ENCODE results near the gene CLIC3.
A peak's percentile ranks its signal among the peaks of the same experiment; 100 is the strongest.

Gene CLIC3

GRCh38 chr9:136977649-136978072 is 18.7 kb downstream of the CLIC3 start:
- ChIA-PET POLR2A (no interaction called here), CTCF (interaction anchor here (0.7 kb wide), 1 partner anchor 34 kb away, joined by 4 read pairs; no protein-coding TSS in a partner anchor)
- TF ChIP-seq CTCF (IDR thresholded peaks at IDR 0.05; ENCODE audit: insufficient read depth, low read length, missing control alignments): no peak
- peak overlapping the region; percentile 55 for H3K4me3 ChIP-seq (ENCODE audit: low read depth, low read length)
- DNase-seq (ENCODE audit: low read depth, low spot score): no peak

DNA sequence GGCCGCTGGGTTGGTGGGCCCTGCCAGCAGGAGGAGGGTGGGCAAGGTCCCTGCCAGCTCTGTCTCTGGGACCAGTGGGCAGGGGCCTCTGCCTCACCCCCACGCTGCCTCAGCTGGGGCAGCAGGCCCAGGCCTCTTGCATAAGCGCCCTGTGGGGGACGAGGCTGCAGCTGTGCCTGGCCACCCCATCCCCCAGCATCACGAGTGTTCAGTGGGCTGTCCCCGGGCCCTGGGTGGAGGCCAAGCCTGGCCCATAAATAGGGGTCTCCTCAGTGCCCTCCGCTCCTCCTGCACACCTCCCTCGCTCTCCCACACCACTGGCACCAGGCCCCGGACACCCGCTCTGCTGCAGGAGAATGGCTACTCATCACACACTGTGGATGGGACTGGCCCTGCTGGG is 19.1 kb downstream of the CLIC3 start, which contains the start of gene PTGDS:
PTGDS (plus strand) TSS at position 282 of the 400 bp plus-strand sequence; CDS start at position 357, 75 bp downstream.
- CTCF ChIA-PET: interaction anchor here (2.2 kb wide), 1 partner anchor 52 kb away, joined by 9 read pairs; no protein-coding TSS in a partner anchor
- POLR2A ChIA-PET: no interaction called here
- peak within 1 kb of the TSS; percentile 55 for H3K4me3 ChIP-seq (ENCODE audit: low read depth, low read length)

DNA sequence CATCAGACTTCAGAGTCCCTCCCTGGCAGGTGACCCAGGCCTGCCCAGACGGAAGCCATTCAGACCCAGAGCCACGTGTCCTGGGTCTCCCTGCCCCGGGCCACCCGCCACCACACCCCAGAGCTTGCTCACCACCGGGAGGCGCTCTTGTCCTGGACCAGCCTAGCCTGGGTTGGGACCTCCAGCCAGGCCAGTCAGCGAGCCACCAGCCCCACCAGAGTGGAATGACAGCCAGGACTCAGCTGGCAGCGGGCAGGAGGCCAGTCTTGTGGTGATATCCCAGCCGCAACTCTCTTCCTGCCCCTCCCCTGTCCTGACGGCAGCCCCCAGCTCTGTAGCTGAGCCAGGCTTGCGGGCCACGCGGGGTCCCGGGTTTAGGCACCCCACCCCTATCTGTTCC is 20.7 kb downstream of the CLIC3 start:
- DNase-seq (ENCODE audit: low read depth, low spot score): no peak
- POLR2A ChIA-PET: no interaction called here
- CTCF ChIA-PET: interaction anchor here (0.7 to 2.3 kb wide), 7 partner anchors 9 to 60 kb away, joined by 3 to 9 read pairs (median 4); no protein-coding TSS in a partner anchor
- TF ChIP-seq CTCF (IDR thresholded peaks at IDR 0.05; ENCODE audit: insufficient read depth, low read length, missing control alignments): no peak
- no peak overlapping the region for H3K4me3 ChIP-seq (ENCODE audit: low read depth, low read length)

More for the DNA sequence above, 19.1 kb downstream of the CLIC3 start, which contains the start of gene PTGDS:
- no peak for DNase-seq (ENCODE audit: low read depth, low spot score)
- no peak for TF ChIP-seq CTCF (IDR thresholded peaks at IDR 0.05; ENCODE audit: insufficient read depth, low read length, missing control alignments)

- ChIA-PET CTCF (interaction anchor here (0.9 to 2.3 kb wide), 7 partner anchors 8 to 61 kb away, joined by 3 to 9 read pairs (median 4); no protein-coding TSS in a partner anchor), POLR2A (no interaction called here)
- no peak for TF ChIP-seq CTCF (IDR thresholded peaks at IDR 0.05; ENCODE audit: insufficient read depth, low read length, missing control alignments)
- H3K4me3 ChIP-seq (ENCODE audit: low read depth, low read length): no peak overlapping the region
- DNase-seq (ENCODE audit: low read depth, low spot score): no peak
Measured at GRCh38 chr9:136974817-136975535, 21.4 kb downstream of the CLIC3 start.

DNA sequence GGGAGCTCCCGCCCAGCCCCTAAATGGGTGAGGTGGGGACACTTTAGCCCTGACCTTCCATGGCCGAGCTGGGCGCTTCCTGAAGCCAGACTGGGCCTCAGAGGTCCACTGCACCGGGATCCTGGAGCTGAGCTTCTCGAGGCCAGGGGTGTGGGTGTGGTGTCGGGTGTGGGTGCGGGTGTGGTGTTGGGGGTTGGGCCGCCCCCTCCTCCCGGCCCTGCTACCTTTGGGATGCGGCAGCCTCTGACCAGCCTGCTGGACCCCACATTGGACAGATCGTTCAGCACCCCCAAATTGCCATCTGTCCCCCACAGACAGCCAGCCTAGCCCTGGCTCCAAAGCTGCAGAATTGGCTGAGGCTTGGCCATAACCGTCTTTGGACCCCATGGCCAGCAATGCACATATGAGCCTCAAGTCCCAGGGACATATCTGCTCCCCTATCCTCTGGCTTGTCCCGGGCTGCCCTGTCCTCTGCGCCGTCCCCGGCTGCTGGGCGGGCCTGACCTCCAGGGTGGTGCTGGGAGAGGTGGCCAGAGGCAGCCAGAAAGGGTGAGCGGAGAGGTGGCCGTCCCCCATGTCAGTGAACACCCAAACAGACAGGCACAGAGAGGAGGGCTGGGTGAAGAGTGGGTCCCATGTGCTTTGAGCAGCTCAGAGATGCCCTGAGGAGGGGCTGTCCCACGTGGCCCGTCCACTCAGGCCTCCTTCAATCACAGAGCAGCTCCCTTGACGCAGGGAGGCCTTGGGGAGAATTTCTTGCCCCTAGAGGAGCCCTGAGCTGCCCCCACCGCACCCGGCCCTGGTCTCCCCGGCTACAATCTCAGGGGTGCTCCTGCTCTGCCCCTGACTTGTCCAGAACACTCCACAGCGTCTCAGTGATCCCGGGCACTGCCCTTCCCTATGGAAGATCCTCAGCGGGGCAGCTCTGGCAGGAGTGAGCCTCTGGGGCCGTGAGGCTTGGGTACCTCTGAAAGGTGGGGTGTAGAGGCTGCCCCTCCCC is 22.4 kb downstream of the CLIC3 start:
- CTCF ChIA-PET: interaction anchor here (0.7 to 2.1 kb wide), 6 partner anchors 11 to 62 kb away, joined by 3 to 8 read pairs (median 4); no protein-coding TSS in a partner anchor
- DNase-seq (ENCODE audit: low read depth, low spot score): no peak
- no peak for TF ChIP-seq CTCF (IDR thresholded peaks at IDR 0.05; ENCODE audit: insufficient read depth, low read length, missing control alignments)
- H3K4me3 ChIP-seq (ENCODE audit: low read depth, low read length): no peak overlapping the region
- POLR2A ChIA-PET: no interaction called here
